ENCODE measurements around the gene PDE9A. TPM values are rescaled to one million over a fixed set of nuclear protein-coding genes. Genes with fewer than 3 reads are reported as not detected.
A peak's percentile ranks its signal among the peaks of the same experiment; 100 is the strongest.

PDE9A gene
- total RNA-seq, 3 donors from 2014 or later: 3.0 to 14.7 (median 10.5) TPM

DNA sequence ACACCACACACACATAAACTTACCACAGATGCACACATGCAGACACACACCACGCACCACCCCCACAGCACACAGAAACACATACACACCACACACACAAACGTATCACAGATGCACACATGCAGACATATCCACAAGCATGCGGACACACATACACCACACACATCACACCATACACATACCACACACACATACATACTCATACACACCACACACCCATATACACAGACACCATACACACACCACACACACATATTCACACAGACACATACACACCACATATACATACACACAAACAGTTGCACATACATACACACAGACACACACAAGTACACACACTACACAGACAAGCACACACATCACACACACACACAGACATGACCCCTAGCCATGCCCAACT lies 37.5 kb upstream of the PDE9A start:
- peaks cover 0 to 5% of the 10 kb centered on the region in 2 donors for H3K27me3 ChIP-seq
- H3K4me3 ChIP-seq: no peak overlapping the region
- TF ChIP-seq, protein P1, sequence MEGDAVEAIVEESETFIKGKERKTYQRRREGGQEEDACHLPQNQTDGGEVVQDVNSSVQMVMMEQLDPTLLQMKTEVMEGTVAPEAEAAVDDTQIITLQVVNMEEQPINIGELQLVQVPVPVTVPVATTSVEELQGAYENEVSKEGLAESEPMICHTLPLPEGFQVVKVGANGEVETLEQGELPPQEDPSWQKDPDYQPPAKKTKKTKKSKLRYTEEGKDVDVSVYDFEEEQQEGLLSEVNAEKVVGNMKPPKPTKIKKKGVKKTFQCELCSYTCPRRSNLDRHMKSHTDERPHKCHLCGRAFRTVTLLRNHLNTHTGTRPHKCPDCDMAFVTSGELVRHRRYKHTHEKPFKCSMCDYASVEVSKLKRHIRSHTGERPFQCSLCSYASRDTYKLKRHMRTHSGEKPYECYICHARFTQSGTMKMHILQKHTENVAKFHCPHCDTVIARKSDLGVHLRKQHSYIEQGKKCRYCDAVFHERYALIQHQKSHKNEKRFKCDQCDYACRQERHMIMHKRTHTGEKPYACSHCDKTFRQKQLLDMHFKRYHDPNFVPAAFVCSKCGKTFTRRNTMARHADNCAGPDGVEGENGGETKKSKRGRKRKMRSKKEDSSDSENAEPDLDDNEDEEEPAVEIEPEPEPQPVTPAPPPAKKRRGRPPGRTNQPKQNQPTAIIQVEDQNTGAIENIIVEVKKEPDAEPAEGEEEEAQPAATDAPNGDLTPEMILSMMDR (IDR thresholded peaks at IDR 0.05): no peak
- TF ChIP-seq POLR2A (IDR thresholded peaks at IDR 0.05) (no peak), POLR2AphosphoS5 (IDR thresholded peaks at IDR 0.05) (no peak)
- H3K4me1 ChIP-seq: peaks cover 0 to 6% of the 10 kb centered on the region in 2 donors
- H3K36me3 ChIP-seq: no peaks in the 10 kb centered on the region
- H3K9me3 ChIP-seq: no peaks in the 10 kb centered on the region
- no peak for DNase-seq (ENCODE audit: low spot score in 2 of 2)
- intact Hi-C loops (cut with DNase I; ENCODE audit: low total_unique reads): no loop called here
- H3K27ac ChIP-seq: no peak overlapping the region

DNA sequence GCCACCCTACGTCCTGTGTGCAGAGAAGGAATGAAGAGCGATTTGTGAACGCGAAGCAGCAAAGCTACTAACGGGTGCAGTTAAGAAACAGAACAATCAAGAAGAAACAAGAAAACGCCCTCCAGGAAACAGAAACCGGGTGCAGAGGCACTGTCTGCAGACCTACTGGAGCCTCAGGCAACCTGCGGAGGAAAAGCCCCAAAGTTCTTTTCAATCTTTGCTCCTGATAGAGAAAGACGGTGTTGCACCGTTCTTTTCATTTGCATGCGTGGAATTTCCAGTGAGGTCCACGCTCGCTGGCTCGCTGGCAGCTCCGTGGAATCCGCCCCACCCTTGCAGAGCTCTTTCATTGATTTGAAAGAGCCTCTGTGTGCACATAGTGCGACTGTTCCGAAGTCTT lies 37.0 kb upstream of the PDE9A start:
- H3K36me3 ChIP-seq: no peaks in the 10 kb centered on the region
- H3K27ac ChIP-seq: no peak overlapping the region
- TF ChIP-seq POLR2A (IDR thresholded peaks at IDR 0.05): no peak
- TF ChIP-seq POLR2AphosphoS5 (IDR thresholded peaks at IDR 0.05): no peak
- TF ChIP-seq, protein P1 (IDR thresholded peaks at IDR 0.05): no peak
- peaks cover 0 to 6% of the 10 kb centered on the region in 2 donors for H3K4me1 ChIP-seq
- intact Hi-C loops (cut with DNase I; ENCODE audit: low total_unique reads): no loop called here
- H3K4me3 ChIP-seq: peak overlapping the region; percentile 6 to 51 (median 27)
- no peak for DNase-seq (ENCODE audit: low spot score in 2 of 2)
- peaks cover 0 to 5% of the 10 kb centered on the region in 2 donors for H3K27me3 ChIP-seq
- no peaks in the 10 kb centered on the region for H3K9me3 ChIP-seq

DNA sequence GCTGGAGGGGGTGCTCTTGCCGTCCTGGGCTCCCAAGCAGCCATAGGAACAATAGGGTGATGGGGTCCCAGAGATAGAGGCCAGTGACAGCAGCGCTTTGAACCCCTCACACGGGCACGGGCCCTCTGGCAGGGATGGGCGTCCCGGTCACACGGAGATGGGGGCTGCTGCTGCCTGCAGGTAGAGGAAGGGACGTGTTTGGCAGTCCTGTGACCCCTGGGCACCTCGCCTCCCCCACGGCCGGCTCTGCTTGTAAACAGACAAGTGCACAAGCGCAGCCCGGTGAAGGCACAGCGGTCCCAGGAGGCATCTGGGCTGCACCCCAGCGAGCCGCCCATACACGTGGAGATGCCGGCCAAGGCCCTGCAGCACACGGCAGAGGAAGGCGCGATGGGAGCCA lies 36.5 kb upstream of the PDE9A start:
- no peak for DNase-seq (ENCODE audit: low spot score in 2 of 2)
- intact Hi-C loops (cut with DNase I; ENCODE audit: low total_unique reads): no loop called here
- Histone ChIP-seq H3K9me3 (no peaks in the 10 kb centered on the region), H3K4me3 (peak overlapping the region in 1 of 3 donors; percentile 27), H3K4me1 (peaks cover 0 to 6% of the 10 kb centered on the region in 2 donors), H3K27ac (no peak overlapping the region), H3K27me3 (peaks cover 0 to 5% of the 10 kb centered on the region in 2 donors), H3K36me3 (no peaks in the 10 kb centered on the region)
- TF ChIP-seq, protein P1 (IDR thresholded peaks at IDR 0.05): no peak
- TF ChIP-seq POLR2AphosphoS5 (IDR thresholded peaks at IDR 0.05): no peak
- no peak for TF ChIP-seq POLR2A (IDR thresholded peaks at IDR 0.05)

DNA sequence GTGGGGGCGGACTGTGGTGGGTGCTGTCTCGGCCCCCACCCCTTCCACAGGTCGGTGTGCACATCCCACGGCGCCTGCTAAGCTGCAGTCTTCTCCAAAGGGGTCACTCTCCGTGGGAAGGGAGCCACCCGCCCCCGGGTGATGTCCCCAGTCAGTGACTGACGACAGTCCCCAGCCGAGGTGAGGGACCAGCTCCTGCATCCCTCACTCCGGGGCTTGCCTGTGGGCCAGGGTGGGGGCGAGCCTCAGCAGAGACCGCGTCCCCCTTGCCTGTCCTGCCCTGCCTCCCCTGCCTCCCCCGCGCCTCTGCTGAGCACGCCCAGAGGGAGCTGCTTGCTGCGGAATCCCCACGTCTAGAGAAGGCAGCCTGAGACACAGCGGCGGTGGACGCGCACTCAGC lies 35.9 kb upstream of the PDE9A start:
- intact Hi-C loops (cut with DNase I; ENCODE audit: low total_unique reads): no loop called here

DNA sequence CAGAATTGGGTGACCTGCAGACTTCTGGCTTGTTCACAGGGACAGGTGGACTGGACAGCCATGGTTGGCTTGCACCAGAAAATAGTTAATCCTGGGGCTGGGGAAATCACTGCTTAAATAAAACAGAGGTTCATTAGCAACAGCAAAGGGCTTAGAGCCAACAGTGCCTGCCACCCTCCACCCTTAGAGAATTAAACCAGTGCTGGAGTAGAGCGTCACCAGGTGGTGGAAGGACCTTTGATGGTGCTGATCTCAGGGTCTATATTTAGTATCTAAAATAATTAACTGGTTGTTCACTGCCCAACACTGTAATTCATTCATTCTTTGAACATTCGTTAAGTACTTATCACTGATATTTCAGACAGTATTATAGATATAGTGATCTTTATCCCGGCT lies 34.7 kb upstream of the PDE9A start:
- TF ChIP-seq POLR2A (IDR thresholded peaks at IDR 0.05) (no peak), POLR2AphosphoS5 (IDR thresholded peaks at IDR 0.05) (no peak)
- TF ChIP-seq, protein P1 (IDR thresholded peaks at IDR 0.05): no peak
- intact Hi-C loops (cut with DNase I; ENCODE audit: low total_unique reads): no loop called here
- DNase-seq (ENCODE audit: low spot score in 2 of 2): no peak

More for the DNA sequence above, 35.9 kb upstream of the PDE9A start:
- no peak for DNase-seq (ENCODE audit: low spot score in 2 of 2)
- no peaks in the 10 kb centered on the region for H3K36me3 ChIP-seq
- H3K9me3 ChIP-seq: no peaks in the 10 kb centered on the region
- TF ChIP-seq POLR2A (IDR thresholded peaks at IDR 0.05) (no peak), POLR2AphosphoS5 (IDR thresholded peaks at IDR 0.05) (no peak)
- TF ChIP-seq, protein P1 (IDR thresholded peaks at IDR 0.05): no peak
- H3K4me3 ChIP-seq: no peak overlapping the region
- no peak overlapping the region for H3K27ac ChIP-seq
- H3K4me1 ChIP-seq: peaks cover 0 to 6% of the 10 kb centered on the region in 2 donors
- H3K27me3 ChIP-seq: peaks cover 0 to 5% of the 10 kb centered on the region in 2 donors

More for the DNA sequence above, 34.7 kb upstream of the PDE9A start:
- Histone ChIP-seq H3K27me3 (peaks cover 0 to 5% of the 10 kb centered on the region in 2 donors), H3K9me3 (no peaks in the 10 kb centered on the region), H3K4me1 (peaks cover 0 to 6% of the 10 kb centered on the region in 2 donors), H3K36me3 (no peaks in the 10 kb centered on the region), H3K27ac (no peak overlapping the region), H3K4me3 (no peak overlapping the region)

All from breast epithelium (tissue), 4 donors.